AG04450 (cell line): ENCODE results near the gene TOX2. TPM values are rescaled to one million over a fixed set of nuclear protein-coding genes. Genes with fewer than 3 reads are reported as not detected.

Source experiments
- CTCF ChIA-PET: fragments of 300-600, 350-600 bp; formaldehyde crosslinking; extraction: SDS; loops from one replicate; lab custom pipeline; 2022; ENCODE audit warnings: antibody characterized with exemption, inconsistent platforms; lab: Charles Lee
- POLR2A ChIA-PET: fragments of 350-600 bp; formaldehyde crosslinking; extraction: SDS; loops from one replicate; lab custom pipeline; 2021; ENCODE audit warnings: antibody characterized with exemption, inconsistent platforms; lab: Yijun Ruan, JAX
- DNase-seq: peaks from one replicate; pipeline ENCODE4 v3.0.0-alpha.2; 2011; ENCODE audit warnings: low read depth, low spot score
- H3K27ac ChIP-seq: one replicate; pipeline ENCODE4 v1.5.1; 2012; ENCODE audit warnings: low read depth, low read length, control low read depth
- H3K27me3 ChIP-seq: one replicate; pipeline ENCODE4 v1.6.0; 2012; ENCODE audit warnings: low read length; ENCODE audit not compliant: control insufficient read depth, insufficient read depth
- H3K4me3 ChIP-seq: 2 replicates; pipeline ENCODE4 v1.5.1; 2011; ENCODE audit warnings: mild to moderate bottlenecking, low read depth, low read length, control low read depth
- H3K9me3 ChIP-seq: 2 replicates; pipeline ENCODE4 v1.5.1; 2012; ENCODE audit warnings: low read length; ENCODE audit not compliant: control insufficient read depth, insufficient read depth
- polyA plus RNA-seq: library from polyadenylated mRNA; depleted of rRNA; stranded (reverse); fragments of >200 nt; gene quantifications from 2 replicates; pipeline ENCODE4 v1.2.3, GENCODE V29; 2011
- TF ChIP-seq, protein P1 (sequence below): IDR thresholded peaks from 2 replicates; pipeline ENCODE4 v1.5.1; 2011; ENCODE audit warnings: low read depth, low read length, control low read depth, inconsistent platforms

The TOX2 gene
- polyA plus RNA-seq, 1 experiment: 10.6 TPM

- CTCF ChIA-PET: interaction anchor here (0.6 kb wide), 1 partner anchor 314 kb away, joined by 3 read pairs; no protein-coding TSS in a partner anchor
- no peak for DNase-seq
- Histone ChIP-seq H3K27me3 (no peaks in the 10 kb centered on the region), H3K27ac (no peak overlapping the region), H3K4me3 (no peak overlapping the region), H3K9me3 (no peaks in the 10 kb centered on the region)
- TF ChIP-seq, protein P1, sequence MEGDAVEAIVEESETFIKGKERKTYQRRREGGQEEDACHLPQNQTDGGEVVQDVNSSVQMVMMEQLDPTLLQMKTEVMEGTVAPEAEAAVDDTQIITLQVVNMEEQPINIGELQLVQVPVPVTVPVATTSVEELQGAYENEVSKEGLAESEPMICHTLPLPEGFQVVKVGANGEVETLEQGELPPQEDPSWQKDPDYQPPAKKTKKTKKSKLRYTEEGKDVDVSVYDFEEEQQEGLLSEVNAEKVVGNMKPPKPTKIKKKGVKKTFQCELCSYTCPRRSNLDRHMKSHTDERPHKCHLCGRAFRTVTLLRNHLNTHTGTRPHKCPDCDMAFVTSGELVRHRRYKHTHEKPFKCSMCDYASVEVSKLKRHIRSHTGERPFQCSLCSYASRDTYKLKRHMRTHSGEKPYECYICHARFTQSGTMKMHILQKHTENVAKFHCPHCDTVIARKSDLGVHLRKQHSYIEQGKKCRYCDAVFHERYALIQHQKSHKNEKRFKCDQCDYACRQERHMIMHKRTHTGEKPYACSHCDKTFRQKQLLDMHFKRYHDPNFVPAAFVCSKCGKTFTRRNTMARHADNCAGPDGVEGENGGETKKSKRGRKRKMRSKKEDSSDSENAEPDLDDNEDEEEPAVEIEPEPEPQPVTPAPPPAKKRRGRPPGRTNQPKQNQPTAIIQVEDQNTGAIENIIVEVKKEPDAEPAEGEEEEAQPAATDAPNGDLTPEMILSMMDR: no peak
- POLR2A ChIA-PET: no interaction called here
These were observed 150.1 kb downstream of the TOX2 start for GRCh38 chr20:44064501-44065400.

DNA sequence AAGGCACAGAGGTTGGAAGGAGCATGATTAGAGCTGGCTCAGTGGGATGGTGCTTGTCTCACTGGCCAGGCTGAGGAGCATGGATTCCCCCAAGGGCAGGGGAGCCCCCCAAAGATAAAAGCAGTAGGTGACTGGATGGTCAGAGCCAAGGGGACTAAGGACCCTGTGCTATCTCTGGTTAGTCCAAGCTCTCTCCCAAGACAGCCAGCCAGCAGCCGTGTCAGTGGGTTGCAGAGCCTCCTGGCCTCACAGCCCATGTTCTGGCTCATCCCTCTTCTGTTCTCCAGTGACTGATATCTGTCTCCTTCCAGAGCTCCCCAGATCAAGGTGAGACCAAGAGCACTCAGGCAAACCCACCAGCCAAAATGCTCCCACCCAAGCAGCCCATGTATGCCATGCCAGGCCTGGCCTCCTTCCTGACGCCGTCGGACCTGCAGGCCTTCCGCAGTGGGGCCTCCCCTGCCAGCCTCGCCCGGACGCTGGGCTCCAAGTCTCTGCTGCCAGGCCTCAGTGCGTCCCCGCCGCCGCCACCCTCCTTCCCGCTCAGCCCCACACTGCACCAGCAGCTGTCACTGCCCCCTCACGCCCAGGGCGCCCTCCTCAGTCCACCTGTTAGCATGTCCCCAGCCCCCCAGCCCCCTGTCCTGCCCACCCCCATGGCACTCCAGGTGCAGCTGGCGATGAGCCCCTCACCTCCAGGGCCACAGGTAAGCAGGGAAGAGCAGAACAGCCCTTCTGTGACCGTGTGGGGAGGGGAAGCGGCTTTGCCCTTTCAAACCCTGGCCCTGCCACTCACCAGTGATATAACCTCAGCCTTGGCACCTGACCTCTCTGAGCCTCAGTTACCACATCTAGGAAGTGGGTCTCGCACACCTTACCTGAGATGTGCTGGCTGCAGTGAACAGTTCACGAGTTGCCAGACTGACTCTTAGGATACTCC lies 151.0 kb downstream of the TOX2 start:
- ChIA-PET POLR2A (no interaction called here), CTCF (interaction anchor here (0.6 kb wide), 1 partner anchor 315 kb away, joined by 3 read pairs; no protein-coding TSS in a partner anchor)
- Histone ChIP-seq H3K27ac (no peak overlapping the region), H3K27me3 (no peaks in the 10 kb centered on the region), H3K4me3 (no peak overlapping the region), H3K9me3 (no peaks in the 10 kb centered on the region)
- no peak for DNase-seq
- TF ChIP-seq, protein P1: no peak

- TF ChIP-seq, protein P1: no peak
- CTCF ChIA-PET: no interaction called here
- Histone ChIP-seq H3K27ac (no peak overlapping the region), H3K4me3 (no peak overlapping the region), H3K9me3 (no peaks in the 10 kb centered on the region), H3K27me3 (no peaks in the 10 kb centered on the region)
- no peak for DNase-seq
- POLR2A ChIA-PET: no interaction called here
These were observed 152.3 kb downstream of the TOX2 start for GRCh38 chr20:44066645-44067606.

- Histone ChIP-seq H3K4me3 (no peak overlapping the region), H3K27me3 (no peaks in the 10 kb centered on the region), H3K9me3 (no peaks in the 10 kb centered on the region), H3K27ac (no peak overlapping the region)
- TF ChIP-seq, protein P1: no peak
- ChIA-PET POLR2A (no interaction called here), CTCF (no interaction called here)
- no peak for DNase-seq
These were observed 153.0 kb downstream of the TOX2 start for GRCh38 chr20:44067650-44068081.
